Stimulated activated CD8-positive, alpha-beta memory T cell treated with anti-CD3 and anti-CD28 coated beads, Interleukin-12 subunit alpha, Interleukin-12 subunit beta, amount 100 ng/mL, for 24 hours (primary cell): ENCODE results near the gene ZNF324.
A peak's percentile ranks its signal among the peaks of the same experiment; 100 is the strongest.
"Not testable (repeated sequence)": the region's sequence is repeated elsewhere in the genome, so short reads cannot be mapped to it uniquely, and the experiment has no call there.

Experiments
- DNase-seq: peaks from one replicate; pipeline ENCODE4 v3.0.0-alpha.2; 2020; ENCODE audit errors: extremely low read depth

The ZNF324 gene

GRCh38 chr19:58466760-58467589, at the start of gene ZNF324:
ZNF324 (plus strand) TSS chr19:58467080; CDS start chr19:58469186, 2,106 bp downstream.
- DNase-seq: peak; percentile 96

DNA sequence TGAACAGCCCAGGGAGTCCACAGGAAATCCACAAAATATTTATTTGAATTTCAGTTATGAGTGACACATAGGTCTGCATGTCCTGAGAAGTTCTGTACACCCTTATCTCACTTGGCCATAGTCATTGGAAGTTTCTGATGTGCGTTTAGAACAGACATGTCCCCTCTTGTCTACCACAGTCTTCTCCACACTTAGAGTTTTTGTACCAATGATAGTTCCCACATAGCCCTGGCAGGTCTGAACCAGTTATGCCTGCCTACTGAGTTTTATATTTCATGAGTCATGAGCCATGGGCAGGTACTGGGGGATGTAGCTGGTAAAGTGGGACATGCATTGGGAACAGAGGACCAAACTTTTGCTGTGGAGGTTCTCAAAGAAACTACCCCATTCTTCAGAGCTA, 38.3 kb upstream of the ZNF324 start:
- DNase-seq: no peak

DNA sequence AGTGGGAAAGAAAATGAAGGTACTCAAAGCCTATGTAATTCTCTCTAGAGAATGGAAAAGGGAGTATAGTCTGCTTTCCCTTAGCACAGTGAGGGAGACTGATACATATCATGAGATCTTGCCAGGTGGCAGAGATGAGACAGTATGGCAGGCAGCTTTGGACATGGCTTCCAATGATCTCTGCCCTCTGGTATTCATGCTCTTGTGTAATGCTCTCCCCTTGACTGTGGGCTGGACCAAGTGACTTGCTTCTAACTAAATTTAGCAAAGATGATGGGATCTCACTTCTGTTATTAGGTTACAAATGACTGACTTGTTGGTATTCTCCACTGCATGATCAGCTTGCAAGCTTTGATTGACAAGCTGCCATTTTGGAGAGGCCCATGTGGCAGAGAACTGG, 37.1 kb upstream of the ZNF324 start:
- DNase-seq: no peak

- no peak for DNase-seq
These were observed 32.7 kb upstream of the ZNF324 start for GRCh38 chr19:58434217-58434616.

GRCh38 chr19:58439576-58440554, 27.0 kb upstream of the ZNF324 start, which contains the start of gene ZNF132:
ZNF132 (minus strand) TSS chr19:58440153; CDS start chr19:58439821, 332 bp downstream.
- DNase-seq: peak; percentile 86

DNA sequence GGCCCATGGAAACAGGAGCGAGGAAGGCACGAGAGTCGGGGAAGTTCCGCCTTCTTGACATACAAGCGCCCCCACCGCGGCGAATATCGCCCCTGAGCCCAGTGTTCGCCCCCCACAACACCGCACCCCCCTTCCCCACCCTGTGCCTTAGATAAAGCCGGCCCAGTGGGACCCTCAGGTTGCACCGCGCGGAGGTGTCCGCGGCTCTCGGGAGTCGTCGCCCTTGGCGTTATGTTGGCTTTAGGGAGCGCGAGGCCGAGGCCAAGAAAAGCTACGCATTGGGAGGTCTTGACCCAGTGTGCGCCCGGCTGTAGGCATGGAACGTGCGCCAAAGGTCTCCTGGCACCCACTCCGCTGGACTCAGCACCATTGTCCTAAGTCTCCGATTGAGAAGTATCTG, 26.3 kb upstream of the ZNF324 start:
- no peak for DNase-seq

GRCh38 chr19:58442986-58443385, 23.9 kb upstream of the ZNF324 start:
- not testable (repeated sequence) for DNase-seq

DNA sequence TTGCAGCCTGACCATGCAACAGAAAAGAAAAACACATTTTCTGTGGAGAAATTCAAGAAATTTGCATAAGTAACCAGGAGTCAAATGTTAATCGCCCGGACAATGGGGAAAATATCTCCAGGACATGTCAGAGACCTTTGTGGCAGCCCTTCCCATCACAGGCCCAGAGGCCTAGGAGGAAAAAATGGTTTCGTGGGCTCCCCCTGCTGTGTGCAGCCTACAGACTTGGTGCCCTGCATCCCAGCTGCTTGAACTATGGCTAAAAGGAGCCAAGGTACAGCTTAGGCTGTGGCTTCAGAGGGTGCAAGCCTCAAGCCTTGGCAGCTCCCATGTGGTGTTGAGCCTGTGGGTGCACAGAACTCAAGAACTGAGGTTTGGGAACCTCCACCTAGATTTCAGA, 18.0 kb upstream of the ZNF324 start:
- not testable (repeated sequence) for DNase-seq

DNA sequence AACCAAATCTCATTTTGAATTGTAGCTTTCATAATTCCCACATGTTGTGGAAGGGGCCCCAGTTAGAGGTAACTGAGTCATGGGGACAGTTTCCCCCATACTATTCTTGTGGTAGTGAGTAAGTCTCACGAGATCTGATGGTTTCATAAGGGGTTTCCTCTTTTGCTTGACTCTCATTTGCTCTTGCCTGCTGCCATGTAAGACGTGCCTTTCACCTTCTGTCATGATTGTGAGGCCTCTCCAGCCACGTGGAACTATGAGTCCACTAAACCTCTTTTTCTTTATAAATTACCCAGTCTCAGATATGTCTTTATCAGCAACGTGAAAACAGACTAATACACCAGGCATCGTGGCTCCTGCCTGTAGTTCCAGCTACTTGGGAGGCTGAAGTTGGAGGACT, 16.9 kb upstream of the ZNF324 start:
- not testable (repeated sequence) for DNase-seq

- no peak for DNase-seq
These were observed 16.0 kb upstream of the ZNF324 start for GRCh38 chr19:58450856-58451357.

GRCh38 chr19:58451358-58452101, 15.3 kb upstream of the ZNF324 start, which contains the start of gene ZNF324B:
ZNF324B (plus strand) TSS chr19:58451622; CDS start chr19:58453702, 2,080 bp downstream.
- DNase-seq: peak; percentile 95

- DNase-seq: no peak
These were observed 13.1 kb upstream of the ZNF324 start for GRCh38 chr19:58453743-58454142.

GRCh38 chr19:58455306-58455705, 11.6 kb upstream of the ZNF324 start:
- DNase-seq: no peak

GRCh38 chr19:58456111-58456510, 10.8 kb upstream of the ZNF324 start:
- DNase-seq: no peak

DNA sequence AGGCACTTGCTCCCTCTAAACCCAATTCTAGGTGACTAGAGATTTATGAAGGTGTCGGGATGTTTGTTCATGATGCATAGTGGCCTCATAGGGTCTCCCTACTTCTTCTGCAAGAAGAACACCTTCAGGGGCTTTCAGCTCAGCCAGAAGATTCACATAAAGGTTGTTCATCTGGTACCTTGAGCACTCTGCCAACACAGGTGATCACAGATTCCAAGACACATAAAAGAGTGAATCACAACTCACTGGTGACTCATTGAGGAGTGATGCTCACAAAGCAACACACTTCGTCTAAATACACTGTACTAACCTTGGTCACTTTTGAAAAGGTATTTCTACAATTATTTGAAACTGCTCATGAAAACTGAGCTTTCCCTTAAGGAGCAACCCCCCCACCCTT, 6.8 kb upstream of the ZNF324 start:
- DNase-seq: no peak

DNA sequence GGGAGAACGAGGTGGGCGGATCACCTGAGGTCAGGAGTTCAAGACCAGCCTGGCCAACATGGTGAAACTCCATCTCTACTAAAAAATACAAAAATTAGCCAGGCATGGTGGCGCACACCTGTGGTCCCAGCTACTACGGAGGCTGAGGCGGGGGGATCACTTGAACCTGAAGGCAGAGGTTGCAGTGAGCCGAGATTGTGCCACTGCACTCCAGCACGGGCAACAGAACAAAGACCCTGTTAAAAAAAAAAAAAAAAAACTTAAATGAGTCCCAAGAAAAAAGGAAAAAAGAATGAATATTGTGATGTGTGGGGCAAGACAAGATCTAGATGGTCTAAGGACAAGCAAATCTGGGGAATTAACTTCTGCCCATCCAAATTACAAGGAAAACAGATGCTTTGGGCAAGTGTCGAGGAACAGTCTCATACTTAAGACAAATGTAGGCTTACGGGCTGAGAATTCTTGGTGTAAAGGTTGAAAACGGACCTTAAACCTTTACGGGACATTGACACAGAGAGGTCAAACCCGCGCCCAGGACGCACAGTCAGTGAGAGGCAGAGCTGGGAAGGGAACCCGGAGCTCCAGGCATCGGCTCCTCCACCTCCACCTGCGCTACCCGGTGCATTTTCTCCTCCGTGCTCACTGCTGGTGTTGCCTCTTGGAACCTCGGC, 656 bp upstream of the ZNF324 start:
- no peak for DNase-seq

DNA sequence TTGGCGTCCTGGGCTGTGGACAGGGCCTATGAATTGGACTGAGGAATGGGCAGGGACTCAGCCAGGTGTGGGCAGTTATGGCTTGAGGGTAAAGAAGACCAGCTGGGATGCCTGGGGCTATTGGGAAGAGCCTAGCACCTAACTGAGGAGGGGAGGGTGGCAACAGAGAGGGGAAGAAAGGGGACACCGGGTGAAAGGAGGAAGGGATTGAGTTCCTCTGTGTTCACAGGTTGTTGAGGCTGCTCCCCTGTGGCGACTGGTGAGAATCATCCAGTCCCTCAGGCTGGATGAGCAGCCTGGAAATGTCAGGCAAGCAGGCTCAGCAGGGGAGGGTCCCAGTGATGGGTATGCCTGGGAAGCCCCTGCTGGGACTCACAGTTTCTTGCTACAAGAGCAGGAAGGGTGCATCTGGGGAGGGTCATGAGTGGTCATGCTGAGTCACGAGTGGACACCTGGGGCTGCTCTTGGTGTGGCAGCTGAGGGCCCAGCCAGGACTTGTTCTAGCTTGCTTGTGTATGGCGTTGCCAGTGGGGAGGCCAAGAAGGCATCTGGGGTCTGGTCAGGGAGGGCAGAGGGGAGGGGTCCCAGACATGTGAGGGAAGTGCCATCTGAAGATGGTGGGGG, 1.4 kb downstream of the ZNF324 start:
- DNase-seq: no peak

GRCh38 chr19:58469241-58470013, 2.5 kb downstream of the ZNF324 start:
- no peak for DNase-seq

DNA sequence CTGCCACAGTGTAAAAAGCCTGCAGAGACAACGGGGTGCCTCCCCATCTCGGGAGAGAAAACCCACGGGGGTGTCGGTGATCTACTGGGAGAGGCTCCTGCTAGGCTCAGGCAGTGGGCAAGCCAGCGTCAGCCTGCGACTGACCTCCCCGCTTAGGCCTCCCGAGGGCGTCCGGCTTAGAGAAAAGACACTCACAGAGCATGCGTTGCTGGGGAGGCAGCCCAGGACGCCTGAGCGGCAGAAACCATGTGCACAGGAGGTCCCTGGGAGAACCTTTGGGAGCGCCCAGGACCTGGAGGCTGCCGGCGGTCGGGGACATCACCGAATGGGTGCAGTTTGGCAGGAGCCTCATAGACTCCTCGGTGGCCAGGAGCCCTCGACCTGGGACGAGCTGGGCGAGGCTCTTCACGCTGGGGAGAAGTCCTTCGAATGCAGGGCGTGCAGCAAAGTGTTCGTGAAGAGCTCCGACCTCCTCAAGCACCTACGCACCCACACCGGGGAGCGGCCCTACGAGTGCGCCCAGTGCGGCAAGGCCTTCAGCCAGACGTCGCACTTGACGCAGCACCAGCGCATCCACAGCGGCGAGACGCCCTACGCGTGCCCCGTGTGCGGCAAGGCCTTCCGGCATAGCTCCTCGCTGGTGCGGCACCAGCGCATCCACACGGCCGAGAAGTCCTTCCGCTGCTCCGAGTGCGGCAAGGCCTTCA, 4.1 kb downstream of the ZNF324 start:
- DNase-seq: not testable (repeated sequence)
